Measurements from ENCODE around the gene MRPL40.

Gene MRPL40

DNA sequence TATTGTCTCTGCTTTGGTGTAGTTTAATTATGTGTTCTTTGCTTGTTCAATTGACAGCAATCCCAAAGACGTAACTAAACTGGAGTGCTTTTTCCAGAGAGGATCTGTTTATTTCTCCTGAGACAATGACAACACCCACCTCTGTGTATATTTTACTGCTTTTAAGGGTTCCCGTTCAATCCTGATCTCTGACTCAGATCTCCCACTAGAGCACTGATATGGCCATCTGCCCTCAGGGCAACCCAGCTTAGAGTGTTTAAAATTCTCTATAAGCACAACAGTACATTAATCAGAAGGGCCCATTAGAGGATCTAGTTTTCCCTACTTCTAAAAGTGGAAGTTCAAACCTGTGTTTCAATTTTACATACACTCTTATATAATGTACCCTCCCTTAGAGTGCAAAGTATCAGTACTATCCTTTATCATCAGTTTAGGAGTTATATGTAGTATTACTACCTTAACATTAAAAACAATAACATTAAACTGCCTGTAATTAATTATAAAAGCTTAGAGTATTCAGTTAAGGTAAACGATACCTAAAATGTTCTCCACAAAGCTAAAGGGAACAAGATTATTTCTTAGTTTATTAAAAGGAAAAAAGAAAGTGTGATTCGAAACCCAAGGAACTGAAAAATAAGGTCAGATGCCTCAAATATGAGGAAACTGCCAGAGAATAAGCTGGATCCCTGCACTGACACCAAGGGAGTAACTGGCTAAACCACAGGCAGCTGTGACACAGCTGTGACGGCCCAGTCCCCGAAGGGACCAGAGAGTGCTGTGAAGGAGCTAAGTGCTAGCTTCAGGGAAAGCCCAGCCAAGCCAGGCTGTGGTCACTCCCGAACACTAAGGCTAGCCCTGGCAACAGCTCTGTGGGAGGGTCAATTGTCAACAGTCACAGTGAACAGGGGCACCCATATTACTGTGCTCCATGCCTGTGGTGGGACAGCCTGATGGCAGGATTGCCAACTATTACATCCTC, 31.4 kb downstream of the MRPL40 start:
- DNase-seq, result no peak

DNA sequence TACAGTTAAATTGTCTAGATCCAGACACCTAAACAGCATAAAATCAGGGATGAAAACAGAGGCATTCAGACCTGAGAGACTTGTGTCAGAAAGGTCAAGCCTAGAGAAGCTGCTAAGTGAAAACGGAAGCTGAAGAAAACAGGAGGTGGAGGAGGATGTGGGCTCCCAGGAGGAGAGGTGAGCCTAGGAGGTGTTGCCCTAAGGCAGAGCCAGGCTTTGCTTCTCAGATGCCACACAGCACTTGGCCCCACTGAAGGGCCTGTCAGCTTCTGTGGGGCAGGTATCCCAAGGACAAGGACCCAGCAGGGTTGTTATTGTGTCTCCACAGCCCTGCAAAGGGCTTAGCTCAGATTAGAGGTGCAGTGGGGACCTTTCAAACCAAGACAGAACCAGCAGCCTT, 32.2 kb downstream of the MRPL40 start:
- DNase-seq, result no peak

DNA sequence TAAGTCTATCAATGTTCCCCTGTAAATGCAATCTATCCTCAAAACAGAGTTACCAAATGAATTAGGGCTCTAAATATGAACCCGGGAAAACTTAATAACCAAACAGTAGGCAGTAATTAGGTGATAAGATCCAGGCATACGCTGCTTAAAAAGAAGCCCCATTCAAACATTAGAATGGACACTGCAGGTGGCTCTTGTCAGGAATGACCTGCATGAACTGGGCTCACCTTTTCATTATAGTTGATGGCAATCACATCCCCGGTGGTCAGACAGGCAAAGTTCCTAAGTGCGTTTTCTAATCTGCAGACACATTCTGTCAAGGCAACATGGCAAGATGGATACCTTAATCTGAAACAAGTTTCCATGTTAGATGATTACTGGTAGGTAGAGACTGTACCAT, 32.6 kb downstream of the MRPL40 start:
- DNase-seq, result no peak

DNA sequence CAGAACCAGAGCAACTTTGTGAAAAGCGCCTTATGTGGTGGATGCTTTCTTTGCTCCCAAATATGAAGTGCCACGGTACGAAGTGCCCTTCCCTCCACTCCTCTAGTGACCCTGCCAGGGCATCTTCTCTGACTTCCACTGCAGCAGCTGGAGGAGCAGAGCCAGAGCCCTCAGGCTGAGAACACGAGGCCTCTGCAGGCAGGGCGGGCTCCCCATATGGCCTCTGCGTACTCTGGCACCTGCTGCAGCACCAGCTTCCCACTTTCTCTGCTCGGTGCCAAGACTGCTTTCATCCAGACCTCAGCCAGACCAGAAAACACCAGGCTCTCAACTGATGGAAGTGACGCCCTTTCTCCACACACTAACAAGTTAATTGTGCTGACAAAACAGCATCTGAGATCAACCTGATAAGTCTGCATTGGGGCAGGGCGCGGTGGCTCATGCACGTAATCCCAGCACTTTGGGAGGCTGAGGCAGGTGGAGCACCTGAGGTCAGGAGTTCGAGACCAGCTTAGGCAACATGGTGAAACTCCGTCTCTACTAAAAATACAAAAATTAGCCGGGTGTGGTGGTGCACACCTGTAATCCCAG, 33.9 kb downstream of the MRPL40 start:
- DNase-seq, result no peak

DNA sequence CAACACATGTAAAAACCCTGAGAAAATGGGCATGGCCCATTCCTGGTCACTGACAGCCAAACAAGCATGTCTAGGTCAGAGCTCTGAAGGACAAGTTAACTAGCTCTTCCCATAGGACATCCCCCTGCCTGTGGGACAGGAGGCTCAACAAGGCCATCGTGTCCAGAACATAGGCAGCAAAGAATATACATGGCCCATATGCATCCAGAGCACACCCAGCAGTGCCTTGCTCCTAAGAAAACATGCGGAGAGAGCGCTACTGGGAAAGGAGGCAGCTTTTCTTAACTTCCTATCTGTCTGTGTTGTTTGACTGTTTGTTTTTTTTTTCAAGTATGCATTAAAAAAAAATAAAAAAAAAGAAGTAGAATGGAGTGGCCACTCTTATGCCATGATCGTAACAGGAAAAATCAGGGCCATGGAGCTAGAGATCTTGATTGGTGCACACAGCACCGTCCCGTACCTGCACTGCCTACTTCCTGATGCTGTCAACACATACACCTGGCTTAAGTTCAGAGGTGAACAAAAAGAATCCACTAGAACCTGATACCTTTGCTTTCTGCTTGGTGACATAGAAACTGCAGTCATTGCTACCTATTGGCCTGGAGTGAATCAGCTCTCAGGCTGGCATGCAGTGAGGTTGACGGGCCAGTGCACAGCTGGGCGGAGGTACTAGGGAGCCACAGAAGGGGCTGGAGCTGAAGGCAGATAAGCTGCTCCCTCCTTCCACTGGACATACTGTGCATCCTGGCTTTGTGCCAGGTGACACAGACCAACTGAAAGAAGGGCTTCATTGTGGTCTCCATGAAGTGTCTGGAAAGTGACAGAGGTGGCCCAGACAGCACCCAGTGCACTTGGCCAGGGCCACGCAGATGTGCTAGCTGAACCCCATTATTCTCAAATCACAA, 34.8 kb downstream of the MRPL40 start:
- DNase-seq, result no peak

DNA sequence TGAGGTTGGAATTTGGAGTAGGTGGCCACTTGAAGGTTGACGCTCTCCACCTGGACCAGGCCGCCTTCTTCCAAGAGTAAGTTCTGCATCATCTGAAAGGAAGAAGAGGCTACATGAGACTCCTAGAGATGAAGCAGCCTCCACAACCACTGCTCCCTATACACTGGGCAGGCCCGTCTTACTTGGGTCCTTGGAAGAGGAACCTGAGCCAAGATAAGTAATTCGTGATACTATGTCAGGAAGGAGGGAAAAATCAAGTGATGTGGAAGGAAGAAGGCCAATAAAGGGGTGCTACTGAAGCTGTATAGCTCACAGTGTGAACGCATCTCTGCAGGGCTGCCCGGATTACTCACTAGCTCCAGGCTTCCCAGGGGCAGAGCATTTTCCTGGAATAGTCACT, 35.6 kb downstream of the MRPL40 start:
- no peak for DNase-seq

DNA sequence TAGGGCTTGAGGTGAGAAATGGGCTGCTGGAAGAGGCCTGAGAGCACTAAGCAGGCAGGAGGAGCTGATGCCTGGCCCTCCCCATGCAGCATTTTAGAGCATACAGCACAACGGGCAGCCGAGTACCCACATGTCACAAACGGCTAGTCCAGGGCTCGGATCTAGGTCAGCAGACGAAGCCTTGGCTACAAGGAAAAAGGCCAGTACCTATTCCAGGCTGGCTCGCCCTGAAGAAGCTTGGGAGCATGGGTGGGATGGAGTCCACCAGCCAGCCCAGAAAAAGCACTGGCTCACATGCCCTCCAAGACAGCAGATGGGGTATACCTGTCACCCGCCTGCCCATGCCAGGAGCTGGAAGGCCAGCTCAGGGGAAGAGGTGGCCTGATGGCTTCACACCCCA, 37.1 kb downstream of the MRPL40 start:
- DNase-seq, result no peak

DNA sequence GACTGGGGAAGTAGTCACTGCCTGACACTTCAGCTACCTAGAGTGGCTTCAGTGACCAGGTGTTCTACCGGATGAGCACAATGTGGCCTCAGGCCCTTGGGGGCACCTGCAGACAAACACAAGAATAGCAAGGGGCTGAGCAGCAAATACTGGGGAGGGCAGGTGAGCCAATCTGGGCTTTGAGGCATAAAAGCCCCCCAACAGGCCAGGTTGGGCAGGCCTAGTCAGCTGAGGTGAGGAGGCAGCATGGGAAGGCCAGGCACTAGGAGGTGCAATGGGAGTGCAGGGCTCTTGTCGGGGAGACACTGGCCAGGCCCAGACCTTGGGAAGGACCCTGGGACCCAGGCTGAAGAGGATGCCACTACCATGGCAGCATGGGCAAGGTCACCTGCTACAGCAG, 37.7 kb downstream of the MRPL40 start:
- no peak for DNase-seq

DNA sequence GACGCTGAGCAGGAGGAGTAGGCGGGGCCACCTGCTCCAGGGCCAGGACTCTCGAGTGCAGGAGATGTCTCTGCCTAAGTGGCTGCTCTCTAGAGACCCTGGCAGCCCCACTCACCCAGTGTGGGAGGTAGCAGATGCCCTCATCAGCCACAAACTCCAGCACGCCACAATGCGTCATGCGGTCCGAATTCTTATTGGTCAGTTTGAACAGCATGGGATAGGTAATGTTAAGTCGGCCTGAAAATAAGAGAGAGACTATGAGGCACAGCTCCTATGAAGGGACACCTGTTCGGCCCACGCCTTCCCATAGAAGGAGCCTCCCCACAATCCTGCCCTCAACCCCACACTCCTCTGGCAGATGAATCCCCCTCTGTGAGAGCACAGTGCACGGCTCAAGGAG, 39.2 kb downstream of the MRPL40 start:
- DNase-seq, result no peak

DNA sequence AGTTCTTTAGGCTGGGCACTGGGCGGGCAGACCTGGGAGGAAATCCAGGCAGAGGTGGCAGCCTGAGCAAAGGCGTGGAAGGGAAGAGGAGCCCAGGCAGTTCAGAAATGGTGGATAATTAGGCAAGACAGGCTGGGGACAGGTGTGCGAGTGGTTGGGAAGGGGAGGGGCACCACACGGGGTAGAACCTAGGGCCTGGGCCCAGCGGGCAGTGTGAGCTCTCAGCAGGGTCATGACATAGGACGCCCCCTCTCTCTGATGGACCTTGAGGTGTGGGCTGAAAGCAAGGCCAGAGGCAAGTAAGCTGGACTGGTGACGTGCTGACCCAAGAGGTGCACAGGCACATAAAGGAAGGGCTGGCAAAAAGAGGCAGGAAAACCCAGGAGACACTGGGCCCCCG, 39.9 kb downstream of the MRPL40 start:
- DNase-seq, result no peak

DNA sequence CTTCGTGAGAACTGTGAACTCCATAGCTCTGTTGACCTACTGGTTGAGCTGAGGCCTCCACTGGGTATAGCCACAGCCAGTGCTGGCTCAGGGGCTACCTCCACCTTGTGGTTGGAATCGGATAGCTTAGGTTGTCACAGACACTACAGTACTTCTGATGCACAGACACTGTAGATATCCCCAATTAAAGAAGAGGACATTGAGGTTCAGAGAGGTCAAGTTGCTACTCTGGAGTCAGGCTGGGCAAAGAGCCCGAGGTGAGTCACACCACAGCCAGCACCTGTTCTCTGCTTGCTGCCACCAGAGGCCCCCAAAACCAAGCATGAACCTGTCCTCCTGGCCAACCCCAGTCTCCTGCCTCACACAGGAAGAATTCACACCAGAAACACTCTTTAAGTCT, 41.2 kb downstream of the MRPL40 start:
- DNase-seq, result no peak

DNA sequence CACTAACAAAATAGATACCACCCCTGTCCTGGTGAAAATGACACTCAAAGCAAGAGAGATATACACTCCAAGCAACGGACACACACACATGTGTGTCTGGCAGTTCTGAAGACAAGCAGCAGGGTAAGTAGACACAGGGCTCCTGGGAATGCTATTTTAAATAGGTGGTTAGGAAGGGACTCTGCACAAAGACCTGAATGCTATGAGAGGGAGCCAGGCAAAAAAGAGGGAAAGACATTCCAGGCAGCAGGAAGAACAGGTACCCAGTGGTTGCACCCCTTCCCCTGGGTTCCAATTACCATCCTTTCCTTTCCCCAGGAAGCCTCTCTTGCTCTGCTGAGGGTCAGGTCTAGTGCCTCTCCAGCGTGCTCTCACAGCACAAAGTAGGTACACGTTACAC, 43.7 kb downstream of the MRPL40 start:
- no peak for DNase-seq

DNA sequence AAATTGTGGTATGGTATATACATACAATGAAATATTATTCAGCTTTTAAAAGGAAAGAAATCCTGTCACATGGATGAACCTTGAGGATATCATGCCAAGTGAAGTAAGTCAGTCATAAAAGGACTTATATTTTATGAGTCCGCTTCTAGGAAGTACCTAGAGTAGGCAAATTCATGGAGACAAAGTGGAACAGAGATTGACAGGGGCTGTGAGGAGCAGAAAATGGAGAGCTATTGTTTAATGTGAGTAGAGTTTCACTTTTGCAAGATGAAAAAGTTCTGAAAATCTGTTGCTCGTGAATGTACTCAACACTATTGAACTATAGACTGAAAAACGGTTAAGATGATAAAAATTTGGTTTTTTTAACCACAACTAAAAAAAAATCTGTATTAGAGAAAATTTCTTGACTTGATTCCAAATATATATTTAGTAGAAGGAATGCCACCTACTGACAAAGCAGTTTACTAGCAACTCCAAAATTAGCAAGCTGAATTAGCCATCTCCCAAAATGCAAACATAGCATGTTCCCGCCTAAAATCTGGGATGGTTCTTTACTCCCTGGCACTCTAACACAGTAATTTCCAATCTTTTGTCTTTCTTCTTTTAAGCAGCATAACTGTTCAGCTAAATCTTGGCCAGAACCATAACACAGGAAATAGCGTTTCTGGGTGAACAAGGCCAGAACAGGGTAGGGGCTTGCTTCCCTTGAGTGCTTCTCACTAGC, 45.1 kb downstream of the MRPL40 start:
- DNase-seq, result peak in 1 of 6 experiments; percentile 39

DNA sequence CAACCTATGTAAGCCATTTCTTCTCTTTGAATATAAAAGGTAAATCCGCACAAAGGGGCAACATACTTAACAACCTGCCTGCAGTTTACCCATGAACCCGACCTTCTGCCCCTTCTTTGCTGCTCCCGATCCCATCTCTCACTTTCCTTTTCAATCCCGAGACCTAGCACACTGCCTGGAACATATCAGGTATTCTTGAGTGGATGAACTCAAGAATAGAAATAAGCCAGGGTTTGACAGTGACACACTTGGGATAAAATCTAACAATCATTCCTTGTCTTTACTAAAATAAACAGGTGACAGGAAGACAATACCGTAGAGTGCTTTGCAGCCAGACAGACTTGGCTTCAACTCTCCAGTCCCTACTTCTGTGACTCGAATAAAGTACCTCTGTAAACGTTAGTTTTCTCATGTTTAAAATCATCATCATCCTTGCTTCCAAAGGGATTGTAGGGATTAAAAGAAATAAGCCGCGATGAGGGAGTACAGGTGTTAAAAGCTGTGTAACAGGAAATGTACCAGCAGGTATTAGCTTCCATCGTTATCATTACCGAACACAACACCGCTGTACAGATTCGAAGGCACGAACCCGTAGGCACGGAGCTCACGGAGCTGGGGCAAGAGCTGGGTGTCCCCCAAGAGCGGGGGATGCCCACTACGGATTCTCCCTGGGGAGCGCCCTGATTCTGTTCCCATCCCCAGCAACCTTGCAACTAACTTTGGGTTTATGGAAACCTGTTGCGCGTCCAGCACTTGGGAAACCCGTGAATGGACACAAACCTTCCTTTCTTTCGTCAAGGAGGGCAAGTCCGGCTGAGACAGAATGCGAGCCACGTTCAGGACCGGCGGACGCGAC, 45.9 kb downstream of the MRPL40 start:
- peak; percentile 13 to 51 (median 21) for DNase-seq

DNA sequence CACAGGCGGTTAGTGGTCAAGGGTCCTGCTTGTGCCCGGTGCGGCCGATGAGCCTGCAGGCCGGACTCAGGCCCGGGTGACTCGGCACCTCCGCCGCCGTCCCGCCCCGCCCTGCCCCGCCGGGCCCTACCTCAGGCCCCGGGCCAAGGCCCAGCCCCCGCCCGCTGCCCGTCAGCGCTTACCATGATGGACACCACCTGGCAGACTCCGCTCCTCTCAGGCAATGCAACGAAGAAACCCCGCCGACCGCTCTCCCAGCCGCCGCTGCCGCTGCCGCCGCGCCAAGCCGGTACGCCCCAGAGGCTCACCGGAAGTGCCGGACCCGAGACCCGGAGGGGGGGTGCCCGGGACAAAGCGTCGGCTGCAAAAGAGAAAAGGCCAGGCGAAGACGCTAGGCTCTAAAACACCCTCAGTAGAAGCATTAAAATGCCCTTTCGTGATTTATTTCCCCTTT, 46.6 kb downstream of the MRPL40 start, which contains the start of gene UFD1:
UFD1 (minus strand) TSS at position 293 of the 454 bp plus-strand sequence; CDS start at position 185, 108 bp downstream.
- peak; percentile 62 to 97 (median 77) for DNase-seq

DNA sequence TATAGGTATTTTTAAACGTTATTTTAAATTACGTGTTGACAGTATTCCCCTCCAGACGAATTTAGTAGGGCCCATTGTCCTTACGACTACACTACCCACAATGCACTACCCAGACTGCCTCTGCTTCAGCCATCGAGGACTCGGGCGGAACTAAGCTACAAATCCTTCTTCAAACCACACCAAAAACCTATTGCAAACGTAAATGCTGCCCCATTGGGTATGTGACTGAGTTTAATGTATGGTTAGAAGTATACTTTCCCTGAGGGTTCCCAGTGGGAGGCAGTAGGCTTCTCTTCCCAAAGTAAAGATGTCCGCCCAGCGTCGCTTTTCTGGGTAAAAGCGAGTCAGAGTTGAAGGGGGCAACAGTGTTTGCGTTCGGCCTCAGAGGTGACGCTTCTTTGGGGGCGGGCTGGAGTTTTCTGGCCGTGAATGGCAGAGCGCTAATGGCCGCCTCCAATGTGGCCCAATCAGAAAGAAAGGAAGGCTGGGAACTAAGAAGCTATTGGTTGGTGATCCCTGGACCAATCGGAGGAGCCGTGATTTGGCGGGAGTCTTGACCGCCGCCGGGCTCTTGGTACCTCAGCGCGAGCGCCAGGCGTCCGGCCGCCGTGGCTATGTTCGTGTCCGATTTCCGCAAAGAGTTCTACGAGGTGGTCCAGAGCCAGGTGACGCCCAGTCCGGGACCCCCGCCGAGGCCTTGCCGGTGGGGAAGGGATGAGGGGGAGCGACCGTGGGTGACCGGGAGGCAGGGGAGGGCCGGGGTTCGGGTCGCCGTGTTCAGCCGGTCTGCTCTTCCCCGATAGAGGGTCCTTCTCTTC, 47.2 kb downstream of the MRPL40 start, which contains the start of gene CDC45:
CDC45 (plus strand) TSS at position 566 of the 818 bp plus-strand sequence; CDS start at position 615, 49 bp downstream.
- DNase-seq, result peak; percentile 82 to 99 (median 95)

DNA sequence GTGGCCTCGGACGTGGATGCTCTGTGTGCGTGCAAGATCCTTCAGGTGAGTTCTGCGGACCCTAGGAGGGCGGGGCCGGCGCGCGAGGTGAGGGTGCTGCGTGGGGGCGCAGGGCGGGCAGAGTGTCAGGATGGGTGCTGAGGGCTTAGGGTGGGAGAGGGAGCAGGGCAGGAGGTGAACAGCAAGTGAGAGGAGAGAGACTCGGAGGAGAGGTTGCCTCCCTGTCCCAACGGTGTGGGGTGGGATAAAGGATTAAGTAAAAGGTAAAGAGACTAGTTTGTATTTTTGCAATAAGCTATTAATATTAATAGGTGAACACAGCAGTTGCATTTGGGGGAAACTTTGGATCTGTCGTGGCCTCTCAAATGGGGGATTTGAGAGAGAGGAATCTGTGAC, 47.8 kb downstream of the MRPL40 start:
- no peak for DNase-seq

DNA sequence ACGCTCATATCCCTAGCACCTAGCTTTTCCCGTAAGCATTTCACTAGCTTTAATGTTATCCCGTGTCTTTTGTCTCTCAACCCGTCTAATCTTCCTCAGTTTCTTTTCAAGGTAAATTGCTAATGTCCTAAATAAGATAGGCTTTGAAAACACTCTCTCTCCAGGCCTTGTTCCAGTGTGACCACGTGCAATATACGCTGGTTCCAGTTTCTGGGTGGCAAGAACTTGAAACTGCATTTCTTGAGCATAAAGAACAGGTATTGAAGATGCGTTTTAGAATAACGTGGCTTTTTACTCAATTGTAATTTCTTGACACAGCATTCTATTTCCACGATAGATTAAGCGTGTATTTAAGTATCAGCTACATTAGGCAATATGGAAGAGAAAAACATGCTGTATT, 48.4 kb downstream of the MRPL40 start:
- no peak for DNase-seq

DNA sequence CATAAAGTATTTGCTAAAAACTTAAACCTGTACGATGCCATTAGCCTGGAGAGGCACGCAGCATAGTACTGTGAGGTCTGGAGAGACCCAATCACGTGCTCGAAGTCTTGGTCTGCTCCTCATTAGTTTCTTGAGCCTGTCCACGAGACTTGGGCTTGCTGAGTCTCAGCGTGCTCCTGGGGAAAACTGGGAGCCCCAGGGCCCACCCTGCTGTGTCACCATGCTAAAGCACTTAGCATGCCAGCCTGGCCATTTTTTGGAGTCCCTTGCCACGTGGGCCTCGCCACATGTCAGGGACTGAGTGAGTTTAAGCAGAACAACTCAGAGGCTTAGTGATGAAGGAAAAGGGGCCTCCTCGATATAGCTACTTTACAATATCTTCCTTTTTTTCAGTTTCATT, 50.0 kb downstream of the MRPL40 start:
- DNase-seq, result no peak
